GM23338 (cell line): ENCODE data around the gene TM6SF1.
"Not testable (repeated sequence)": the region's sequence is repeated elsewhere in the genome, so short reads cannot be mapped to it uniquely, and the experiment has no call there.

Experiments
- EZH2 ChIP-seq: fragments of 200-600 bp; sonication (generic); IDR thresholded peaks from one replicate; pipeline ENCODE4 v1.8.0; 2017; ENCODE audit warnings: antibody characterized with exemption, mild to moderate bottlenecking, low read depth; ENCODE audit not compliant: unreplicated experiment
- TF ChIP-seq, protein P1 (sequence below), 2 experiments: fragments of 200-600 bp in 1 of 2; sonication (generic) in 1 of 2; conservative IDR thresholded peaks; 2 replicates each; pipeline versions ENCODE4 v1.5.1 to v1.6.1; 2016 to 2017; ENCODE audit warnings: antibody characterized with exemption in 2 of 2, low read depth in 2 of 2, mild to moderate bottlenecking in 2 of 2, moderate library complexity in 1 of 2
- TF ChIP-seq, protein P2 (sequence below): IDR thresholded peaks from one replicate; pipeline ENCODE4 v1.6.1; 2018; ENCODE audit warnings: antibody characterized with exemption; ENCODE audit not compliant: unreplicated experiment
- TF ChIP-seq, protein P3 (sequence below): IDR thresholded peaks from 2 replicates; pipeline ENCODE4 v1.6.1; 2016; ENCODE audit warnings: antibody characterized with exemption

DNA sequence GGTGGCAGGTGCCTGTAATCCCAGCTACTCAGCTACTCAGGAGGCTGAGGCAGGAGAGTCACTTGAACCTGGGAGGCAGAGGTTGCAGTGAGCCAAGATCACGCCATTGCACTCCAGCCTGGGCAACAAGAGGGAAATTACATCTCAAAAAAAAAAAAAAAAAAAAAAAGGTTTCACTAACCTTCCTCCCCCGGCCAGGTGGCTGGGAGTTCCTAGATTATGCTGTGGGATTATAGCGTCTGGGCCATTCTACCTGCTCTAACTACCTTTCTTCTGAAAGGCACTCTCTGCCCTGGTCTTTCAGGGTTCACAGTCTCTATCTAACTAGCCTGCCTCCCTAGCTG, 15.5 kb upstream of the TM6SF1 start:
- TF ChIP-seq, protein P1, sequence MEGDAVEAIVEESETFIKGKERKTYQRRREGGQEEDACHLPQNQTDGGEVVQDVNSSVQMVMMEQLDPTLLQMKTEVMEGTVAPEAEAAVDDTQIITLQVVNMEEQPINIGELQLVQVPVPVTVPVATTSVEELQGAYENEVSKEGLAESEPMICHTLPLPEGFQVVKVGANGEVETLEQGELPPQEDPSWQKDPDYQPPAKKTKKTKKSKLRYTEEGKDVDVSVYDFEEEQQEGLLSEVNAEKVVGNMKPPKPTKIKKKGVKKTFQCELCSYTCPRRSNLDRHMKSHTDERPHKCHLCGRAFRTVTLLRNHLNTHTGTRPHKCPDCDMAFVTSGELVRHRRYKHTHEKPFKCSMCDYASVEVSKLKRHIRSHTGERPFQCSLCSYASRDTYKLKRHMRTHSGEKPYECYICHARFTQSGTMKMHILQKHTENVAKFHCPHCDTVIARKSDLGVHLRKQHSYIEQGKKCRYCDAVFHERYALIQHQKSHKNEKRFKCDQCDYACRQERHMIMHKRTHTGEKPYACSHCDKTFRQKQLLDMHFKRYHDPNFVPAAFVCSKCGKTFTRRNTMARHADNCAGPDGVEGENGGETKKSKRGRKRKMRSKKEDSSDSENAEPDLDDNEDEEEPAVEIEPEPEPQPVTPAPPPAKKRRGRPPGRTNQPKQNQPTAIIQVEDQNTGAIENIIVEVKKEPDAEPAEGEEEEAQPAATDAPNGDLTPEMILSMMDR (conservative IDR thresholded peaks at IDR 0.05; ENCODE audit: low read depth in 2 of 2) = not testable (repeated sequence)
- not testable (repeated sequence) for TF ChIP-seq EZH2
- TF ChIP-seq, protein P2, sequence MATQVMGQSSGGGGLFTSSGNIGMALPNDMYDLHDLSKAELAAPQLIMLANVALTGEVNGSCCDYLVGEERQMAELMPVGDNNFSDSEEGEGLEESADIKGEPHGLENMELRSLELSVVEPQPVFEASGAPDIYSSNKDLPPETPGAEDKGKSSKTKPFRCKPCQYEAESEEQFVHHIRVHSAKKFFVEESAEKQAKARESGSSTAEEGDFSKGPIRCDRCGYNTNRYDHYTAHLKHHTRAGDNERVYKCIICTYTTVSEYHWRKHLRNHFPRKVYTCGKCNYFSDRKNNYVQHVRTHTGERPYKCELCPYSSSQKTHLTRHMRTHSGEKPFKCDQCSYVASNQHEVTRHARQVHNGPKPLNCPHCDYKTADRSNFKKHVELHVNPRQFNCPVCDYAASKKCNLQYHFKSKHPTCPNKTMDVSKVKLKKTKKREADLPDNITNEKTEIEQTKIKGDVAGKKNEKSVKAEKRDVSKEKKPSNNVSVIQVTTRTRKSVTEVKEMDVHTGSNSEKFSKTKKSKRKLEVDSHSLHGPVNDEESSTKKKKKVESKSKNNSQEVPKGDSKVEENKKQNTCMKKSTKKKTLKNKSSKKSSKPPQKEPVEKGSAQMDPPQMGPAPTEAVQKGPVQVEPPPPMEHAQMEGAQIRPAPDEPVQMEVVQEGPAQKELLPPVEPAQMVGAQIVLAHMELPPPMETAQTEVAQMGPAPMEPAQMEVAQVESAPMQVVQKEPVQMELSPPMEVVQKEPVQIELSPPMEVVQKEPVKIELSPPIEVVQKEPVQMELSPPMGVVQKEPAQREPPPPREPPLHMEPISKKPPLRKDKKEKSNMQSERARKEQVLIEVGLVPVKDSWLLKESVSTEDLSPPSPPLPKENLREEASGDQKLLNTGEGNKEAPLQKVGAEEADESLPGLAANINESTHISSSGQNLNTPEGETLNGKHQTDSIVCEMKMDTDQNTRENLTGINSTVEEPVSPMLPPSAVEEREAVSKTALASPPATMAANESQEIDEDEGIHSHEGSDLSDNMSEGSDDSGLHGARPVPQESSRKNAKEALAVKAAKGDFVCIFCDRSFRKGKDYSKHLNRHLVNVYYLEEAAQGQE = not testable (repeated sequence)
- TF ChIP-seq, protein P3, sequence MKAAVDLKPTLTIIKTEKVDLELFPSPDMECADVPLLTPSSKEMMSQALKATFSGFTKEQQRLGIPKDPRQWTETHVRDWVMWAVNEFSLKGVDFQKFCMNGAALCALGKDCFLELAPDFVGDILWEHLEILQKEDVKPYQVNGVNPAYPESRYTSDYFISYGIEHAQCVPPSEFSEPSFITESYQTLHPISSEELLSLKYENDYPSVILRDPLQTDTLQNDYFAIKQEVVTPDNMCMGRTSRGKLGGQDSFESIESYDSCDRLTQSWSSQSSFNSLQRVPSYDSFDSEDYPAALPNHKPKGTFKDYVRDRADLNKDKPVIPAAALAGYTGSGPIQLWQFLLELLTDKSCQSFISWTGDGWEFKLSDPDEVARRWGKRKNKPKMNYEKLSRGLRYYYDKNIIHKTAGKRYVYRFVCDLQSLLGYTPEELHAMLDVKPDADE = not testable (repeated sequence)
